ENCODE measurements around the gene TRMT10C. TPM values are rescaled to one million over a fixed set of nuclear protein-coding genes. Genes with fewer than 3 reads are reported as not detected.

TRMT10C gene
- total and polyA plus RNA-seq, 9 of the 15 experiments (the other 6 are each of a cell fraction or from before 2014, with no cell fraction given), result 48.6 to 106 (median 63.9) TPM

- TF ChIP-seq ZNF512 (tag; IDR thresholded peaks at IDR 0.05), result no peak
- TF ChIP-seq DIDO1 (tag; IDR thresholded peaks at IDR 0.05; ENCODE audit: low read depth), result no peak
- TF ChIP-seq IRF2 (CRISPR knock-in tag; IDR thresholded peaks at IDR 0.05), result no peak
- TF ChIP-seq POLR2G (IDR thresholded peaks at IDR 0.05; ENCODE audit: low read depth, low read length), result no peak
- no peak for TF ChIP-seq CTCF (IDR thresholded peaks at IDR 0.05 in 2 of 3, conservative IDR thresholded peaks at IDR 0.05 in 1 of 3; ENCODE audit: insufficient read depth in 2 of 3, low read depth in 1 of 3, low read length in 3 of 3)
- no peak; the same call in 1 of the 2 replicates for TF ChIP-seq CXXC5 (CRISPR knock-in tag; IDR thresholded peaks at IDR 0.05)
- TF ChIP-seq KAT7 (CRISPR knock-in tag; IDR thresholded peaks at IDR 0.05; ENCODE audit: borderline replicate concordance), result no peak
- no peak for TF ChIP-seq CBX3 (IDR thresholded peaks at IDR 0.05; ENCODE audit: borderline replicate concordance in 1 of 2, low read length in 2 of 2)
- no peak for TF ChIP-seq ZSCAN29 (IDR thresholded peaks at IDR 0.05)
- no peak for TF ChIP-seq NCOA2 (IDR thresholded peaks at IDR 0.05; ENCODE audit: partially characterized antibody in 2 of 2)
- TF ChIP-seq ZNF79 (CRISPR knock-in tag; IDR thresholded peaks at IDR 0.05; ENCODE audit: low read depth), result no peak
- peak; percentile 44; the same call in 1 of the 2 replicates for TF ChIP-seq SMAD4 (CRISPR knock-in tag; conservative IDR thresholded peaks at IDR 0.05)
- TF ChIP-seq TGIF2 (CRISPR knock-in tag; IDR thresholded peaks at IDR 0.05), result no peak
- TF ChIP-seq SRF (CRISPR knock-in tag; IDR thresholded peaks at IDR 0.05), result no peak
- 0 out of 2 replicates have a peak, but pooled peaks have one; percentile 18 for TF ChIP-seq MTA1 (IDR thresholded peaks at IDR 0.05; ENCODE audit: borderline replicate concordance)
Observed at GRCh38 chr3:101532783-101533602, 28.7 kb upstream of the TRMT10C start (continued).
